TTC549 (cell line): ENCODE measurements around the gene GRPEL1.

Experiments
- FAIRE-seq: peaks from 2 replicates; lab custom pipeline; 2012; peaks lifted over from hg19 to GRCh38; lab: Jason Lieb, UNC

Gene GRPEL1

GRCh38 chr4:7043284-7044136 lies 24.4 kb downstream of the GRPEL1 start, which contains the start of gene TADA2B:
Gene TADA2B, plus strand, starts transcription at chr4:7043372. Its CDS starts 208 bp downstream, at chr4:7043580.
- no peak for FAIRE-seq

- FAIRE-seq, result no peak
Observed at GRCh38 chr4:7042503-7043283, 25.2 kb downstream of the GRPEL1 start.

GRCh38 chr4:7041801-7042502 lies 25.9 kb downstream of the GRPEL1 start:
- FAIRE-seq, result no peak

GRCh38 chr4:7041246-7041645 lies 26.6 kb downstream of the GRPEL1 start:
- FAIRE-seq, result no peak

GRCh38 chr4:7040765-7041164 lies 27.1 kb downstream of the GRPEL1 start:
- no peak for FAIRE-seq

- FAIRE-seq, result no peak
Observed at GRCh38 chr4:7037425-7037824, 30.4 kb downstream of the GRPEL1 start.

- no peak for FAIRE-seq
Observed at GRCh38 chr4:7034262-7035081, 33.4 kb downstream of the GRPEL1 start.

GRCh38 chr4:7032596-7032995 lies 35.3 kb downstream of the GRPEL1 start:
- FAIRE-seq, result no peak

- FAIRE-seq, result no peak
Observed at GRCh38 chr4:7031558-7032449, 36.1 kb downstream of the GRPEL1 start.

- FAIRE-seq, result no peak
Observed at GRCh38 chr4:7030856-7031255, 37.0 kb downstream of the GRPEL1 start.

GRCh38 chr4:7029921-7030320 lies 37.9 kb downstream of the GRPEL1 start:
- FAIRE-seq, result no peak

GRCh38 chr4:7029212-7029611 lies 38.7 kb downstream of the GRPEL1 start:
- FAIRE-seq, result no peak

- FAIRE-seq, result no peak
Observed at GRCh38 chr4:7027913-7028312, 40.0 kb downstream of the GRPEL1 start.

GRCh38 chr4:7027284-7027683 lies 40.6 kb downstream of the GRPEL1 start:
- no peak for FAIRE-seq

- FAIRE-seq, result no peak
Observed at GRCh38 chr4:7026107-7026506, 41.8 kb downstream of the GRPEL1 start.

GRCh38 chr4:7025040-7025602 lies 42.7 kb downstream of the GRPEL1 start:
- FAIRE-seq, result no peak

- no peak for FAIRE-seq
Observed at GRCh38 chr4:7024336-7024890, 43.5 kb downstream of the GRPEL1 start.

GRCh38 chr4:7023901-7024300 lies 44.0 kb downstream of the GRPEL1 start:
- FAIRE-seq, result no peak

GRCh38 chr4:7023486-7023885 lies 44.4 kb downstream of the GRPEL1 start:
- FAIRE-seq, result no peak
